ENCODE results near the gene PEX19. TPM values are rescaled to one million over a fixed set of nuclear protein-coding genes. Genes with fewer than 3 reads are reported as not detected.

The PEX19 gene, protein sequence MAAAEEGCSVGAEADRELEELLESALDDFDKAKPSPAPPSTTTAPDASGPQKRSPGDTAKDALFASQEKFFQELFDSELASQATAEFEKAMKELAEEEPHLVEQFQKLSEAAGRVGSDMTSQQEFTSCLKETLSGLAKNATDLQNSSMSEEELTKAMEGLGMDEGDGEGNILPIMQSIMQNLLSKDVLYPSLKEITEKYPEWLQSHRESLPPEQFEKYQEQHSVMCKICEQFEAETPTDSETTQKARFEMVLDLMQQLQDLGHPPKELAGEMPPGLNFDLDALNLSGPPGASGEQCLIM
- 10 to 100 TPM; 38.7 to 69.8 TPM for total RNA-seq

DNA sequence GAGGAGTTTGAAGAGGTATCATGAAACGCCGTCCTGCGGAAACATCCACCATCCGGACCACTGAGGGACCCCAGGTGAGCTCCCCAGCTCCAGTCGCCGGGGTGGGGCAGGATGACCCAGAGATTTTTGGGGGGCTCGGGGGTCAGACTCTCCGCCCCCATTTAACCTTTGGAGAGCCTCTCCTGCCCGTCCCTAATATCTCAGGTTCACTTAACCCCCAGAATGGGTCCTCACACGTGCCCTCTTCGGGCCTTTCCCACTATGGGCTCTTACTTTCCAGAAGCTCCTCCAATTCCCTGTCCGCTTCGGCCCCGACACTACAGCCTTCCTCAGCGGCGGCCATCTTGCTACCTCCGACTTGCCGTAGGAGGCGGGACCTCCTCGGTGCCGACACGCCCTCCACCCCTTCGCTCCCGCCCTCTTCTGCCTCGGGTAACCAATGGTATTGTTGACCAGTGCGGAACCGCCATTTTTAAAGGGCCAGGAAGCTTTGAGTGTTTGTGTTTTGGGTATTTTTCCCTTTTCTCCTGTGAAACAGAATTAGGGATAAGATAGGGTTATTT is at the start of gene PEX19:
TSS of gene PEX19 (minus strand) at position 352 of the 563 bp plus-strand sequence. CDS start at position 343, 9 bp downstream.
- peaks cover 9% of the 10 kb centered on the region for H3K36me3 Mint-ChIP-seq
- peak; percentile 93 for DNase-seq (ENCODE audit: low spot score)
- no peaks in the 10 kb centered on the region for H3K9me3 Mint-ChIP-seq
- peak; percentile 100 for ATAC-seq
- H3K4me3 Mint-ChIP-seq: peak within 1 kb of the TSS; percentile 100
- H3K27me3 Mint-ChIP-seq: no peaks in the 10 kb centered on the region
- peaks cover 24 to 25% of the 10 kb centered on the region in 2 donors for H3K4me1 Mint-ChIP-seq (ENCODE audit: low read depth in 2 of 2)
- H3K27ac Mint-ChIP-seq: peak within 1 kb of the TSS; percentile 91 to 95

GRCh38 chr1:160332516-160332915 is 47.6 kb upstream of the PEX19 start:
- H3K4me3 Mint-ChIP-seq: no peak overlapping the region
- DNase-seq (ENCODE audit: low spot score) (no peak), ATAC-seq (no peak)
- H3K4me1 Mint-ChIP-seq (ENCODE audit: low read depth in 2 of 2): peaks cover 0 to 3% of the 10 kb centered on the region in 2 donors
- H3K36me3 Mint-ChIP-seq: peaks cover 29% of the 10 kb centered on the region
- H3K27ac Mint-ChIP-seq: no peak overlapping the region
- H3K27me3 Mint-ChIP-seq: no peaks in the 10 kb centered on the region
- no peaks in the 10 kb centered on the region for H3K9me3 Mint-ChIP-seq

GRCh38 chr1:160330119-160330518 is 45.2 kb upstream of the PEX19 start:
- ATAC-seq: no peak
- Mint-ChIP-seq H3K4me1 (ENCODE audit: low read depth in 2 of 2) (peaks cover 0 to 5% of the 10 kb centered on the region in 2 donors), H3K27ac (no peak overlapping the region), H3K9me3 (no peaks in the 10 kb centered on the region), H3K27me3 (no peaks in the 10 kb centered on the region), H3K4me3 (no peak overlapping the region), H3K36me3 (peaks cover 41% of the 10 kb centered on the region)
- no peak for DNase-seq (ENCODE audit: low spot score)

- DNase-seq (ENCODE audit: low spot score) (no peak), ATAC-seq (no peak)
- Mint-ChIP-seq H3K27me3 (no peaks in the 10 kb centered on the region), H3K4me1 (ENCODE audit: low read depth in 2 of 2) (peaks cover 0 to 6% of the 10 kb centered on the region in 2 donors), H3K4me3 (no peak overlapping the region), H3K9me3 (no peaks in the 10 kb centered on the region), H3K27ac (no peak overlapping the region), H3K36me3 (peaks cover 38% of the 10 kb centered on the region)
Measured at GRCh38 chr1:160328184-160328583, 43.3 kb upstream of the PEX19 start.

DNA sequence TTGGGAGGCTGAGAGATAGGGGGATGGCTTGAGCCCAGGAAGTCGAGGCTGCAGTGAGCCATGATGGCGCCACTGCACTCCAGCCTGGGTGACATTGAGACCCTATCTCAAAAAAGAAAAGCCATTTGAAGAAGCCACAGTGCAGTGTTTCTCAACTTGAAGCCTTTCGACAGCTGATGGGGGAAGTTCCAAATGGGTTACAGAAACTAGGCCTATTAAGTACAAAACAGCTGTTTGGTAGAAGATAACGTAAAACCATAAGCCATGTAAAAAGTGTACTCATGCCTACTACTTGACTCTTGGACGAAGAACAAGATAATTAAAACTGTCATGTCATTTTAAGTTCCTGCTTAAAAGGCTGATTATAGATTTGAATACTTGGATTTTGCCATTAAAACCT is 41.5 kb upstream of the PEX19 start:
- H3K36me3 Mint-ChIP-seq: peaks cover 50% of the 10 kb centered on the region
- no peaks in the 10 kb centered on the region for H3K9me3 Mint-ChIP-seq
- no peak for ATAC-seq
- peaks cover 6 to 12% of the 10 kb centered on the region in 2 donors for H3K4me1 Mint-ChIP-seq (ENCODE audit: low read depth in 2 of 2)
- H3K27ac Mint-ChIP-seq: no peak overlapping the region
- no peak for DNase-seq (ENCODE audit: low spot score)
- H3K4me3 Mint-ChIP-seq: no peak overlapping the region
- no peaks in the 10 kb centered on the region for H3K27me3 Mint-ChIP-seq

DNA sequence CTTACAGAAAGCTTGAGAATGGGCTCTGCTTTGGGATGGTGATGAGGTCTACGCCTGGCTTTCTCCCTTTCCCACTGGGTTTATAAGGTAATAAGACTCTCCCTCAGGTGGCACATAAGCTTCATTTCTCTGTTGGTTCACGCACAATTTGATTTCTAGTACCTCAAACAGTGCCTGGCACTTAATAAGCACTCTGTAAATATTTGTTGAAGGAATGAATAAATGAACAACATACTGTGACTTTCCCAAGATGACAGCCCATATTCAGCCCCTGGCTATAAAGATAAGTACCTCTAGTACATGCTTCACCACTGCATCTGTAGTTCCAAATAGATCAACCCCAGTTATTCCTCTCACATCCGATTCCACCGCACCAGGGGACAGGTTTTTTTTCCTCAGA is 40.3 kb upstream of the PEX19 start:
- Mint-ChIP-seq H3K9me3 (no peaks in the 10 kb centered on the region), H3K36me3 (peaks cover 50% of the 10 kb centered on the region), H3K4me1 (ENCODE audit: low read depth in 2 of 2) (peaks cover 9 to 12% of the 10 kb centered on the region in 2 donors), H3K27me3 (no peaks in the 10 kb centered on the region), H3K4me3 (no peak overlapping the region), H3K27ac (no peak overlapping the region)
- ATAC-seq: no peak
- DNase-seq (ENCODE audit: low spot score): no peak

DNA sequence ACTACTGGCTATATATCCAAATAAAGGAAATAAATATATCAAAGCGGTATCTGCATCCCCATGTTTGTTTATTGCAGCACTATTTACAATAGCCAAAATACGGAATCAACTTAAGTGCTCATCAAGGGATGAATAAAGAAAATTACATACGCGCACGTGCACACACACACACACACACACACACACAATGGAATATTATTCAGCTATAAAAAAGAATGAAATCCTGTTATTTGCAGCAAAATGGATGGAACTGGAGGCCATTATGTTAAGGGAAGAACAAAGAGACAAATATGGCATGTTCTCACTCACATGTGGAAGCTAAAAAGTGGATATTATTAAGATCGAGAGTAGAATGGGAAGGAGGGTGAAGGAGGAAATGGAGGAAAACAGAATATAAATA is 37.9 kb upstream of the PEX19 start:
- no peak for DNase-seq (ENCODE audit: low spot score)
- Mint-ChIP-seq H3K9me3 (no peaks in the 10 kb centered on the region), H3K36me3 (peaks cover 61% of the 10 kb centered on the region), H3K4me3 (no peak overlapping the region), H3K27ac (no peak overlapping the region), H3K4me1 (ENCODE audit: low read depth in 2 of 2) (peaks cover 18 to 28% of the 10 kb centered on the region in 2 donors), H3K27me3 (no peaks in the 10 kb centered on the region)
- ATAC-seq: no peak

- Mint-ChIP-seq H3K27me3 (no peaks in the 10 kb centered on the region), H3K4me1 (ENCODE audit: low read depth in 2 of 2) (peaks cover 22 to 27% of the 10 kb centered on the region in 2 donors), H3K9me3 (no peaks in the 10 kb centered on the region), H3K27ac (peak overlapping the region in 1 of 2 donors; percentile 32), H3K4me3 (no peak overlapping the region), H3K36me3 (peaks cover 72% of the 10 kb centered on the region)
- DNase-seq (ENCODE audit: low spot score) (no peak), ATAC-seq (no peak)
Measured at GRCh38 chr1:160315359-160315758, 30.4 kb upstream of the PEX19 start.

DNA sequence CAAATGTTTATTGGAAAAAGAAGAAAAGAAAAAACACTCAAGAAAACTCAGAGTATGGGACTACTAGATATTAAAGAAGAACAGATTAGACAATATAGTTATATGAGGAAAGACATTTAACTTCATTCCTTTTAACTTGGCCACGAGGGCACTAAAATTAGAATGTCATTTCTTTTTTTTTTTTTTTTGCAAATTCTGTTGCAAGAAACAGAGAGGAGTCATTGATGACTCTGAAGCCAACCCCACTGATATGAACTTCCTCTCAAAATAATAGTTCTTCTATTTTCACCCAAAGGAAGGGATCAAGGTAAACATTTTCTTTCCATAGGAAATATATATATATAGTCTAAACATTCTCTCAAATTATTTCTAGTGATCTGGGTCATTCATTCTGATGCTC is 24.6 kb upstream of the PEX19 start:
- H3K27ac Mint-ChIP-seq: no peak overlapping the region
- no peak overlapping the region for H3K4me3 Mint-ChIP-seq
- H3K9me3 Mint-ChIP-seq: no peaks in the 10 kb centered on the region
- no peak for ATAC-seq
- H3K27me3 Mint-ChIP-seq: no peaks in the 10 kb centered on the region
- H3K36me3 Mint-ChIP-seq: peaks cover 55% of the 10 kb centered on the region
- H3K4me1 Mint-ChIP-seq (ENCODE audit: low read depth in 2 of 2): peaks cover 0 to 3% of the 10 kb centered on the region in 2 donors
- no peak for DNase-seq (ENCODE audit: low spot score)

DNA sequence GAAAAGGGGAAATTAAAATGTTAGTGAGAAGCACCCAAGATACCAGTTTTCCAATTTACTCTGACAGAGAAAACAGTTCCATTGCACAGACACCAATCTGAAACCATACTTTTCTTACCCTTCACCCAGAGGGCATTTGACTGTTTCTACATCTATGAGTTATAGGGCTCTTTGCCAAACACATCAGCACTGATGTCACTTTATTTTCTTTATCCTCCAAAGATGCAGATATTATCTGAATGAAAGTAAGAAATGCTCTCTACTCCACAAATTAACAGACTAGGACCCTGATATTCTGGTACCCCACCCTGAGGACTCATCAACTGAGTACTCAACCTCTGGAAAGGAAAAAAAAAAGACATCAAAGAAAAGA is 24.2 kb upstream of the PEX19 start:
- Mint-ChIP-seq H3K27me3 (no peaks in the 10 kb centered on the region), H3K4me3 (no peak overlapping the region), H3K36me3 (peaks cover 54% of the 10 kb centered on the region), H3K27ac (no peak overlapping the region), H3K9me3 (no peaks in the 10 kb centered on the region), H3K4me1 (ENCODE audit: low read depth in 2 of 2) (peaks cover 0 to 3% of the 10 kb centered on the region in 2 donors)
- DNase-seq (ENCODE audit: low spot score) (no peak), ATAC-seq (no peak)

GRCh38 chr1:160308451-160309184 is 23.7 kb upstream of the PEX19 start:
- Mint-ChIP-seq H3K4me3 (no peak overlapping the region), H3K27me3 (no peaks in the 10 kb centered on the region), H3K27ac (no peak overlapping the region), H3K4me1 (ENCODE audit: low read depth in 2 of 2) (peaks cover 0 to 3% of the 10 kb centered on the region in 2 donors), H3K36me3 (peaks cover 51% of the 10 kb centered on the region), H3K9me3 (no peaks in the 10 kb centered on the region)
- ATAC-seq (no peak), DNase-seq (ENCODE audit: low spot score) (no peak)

DNA sequence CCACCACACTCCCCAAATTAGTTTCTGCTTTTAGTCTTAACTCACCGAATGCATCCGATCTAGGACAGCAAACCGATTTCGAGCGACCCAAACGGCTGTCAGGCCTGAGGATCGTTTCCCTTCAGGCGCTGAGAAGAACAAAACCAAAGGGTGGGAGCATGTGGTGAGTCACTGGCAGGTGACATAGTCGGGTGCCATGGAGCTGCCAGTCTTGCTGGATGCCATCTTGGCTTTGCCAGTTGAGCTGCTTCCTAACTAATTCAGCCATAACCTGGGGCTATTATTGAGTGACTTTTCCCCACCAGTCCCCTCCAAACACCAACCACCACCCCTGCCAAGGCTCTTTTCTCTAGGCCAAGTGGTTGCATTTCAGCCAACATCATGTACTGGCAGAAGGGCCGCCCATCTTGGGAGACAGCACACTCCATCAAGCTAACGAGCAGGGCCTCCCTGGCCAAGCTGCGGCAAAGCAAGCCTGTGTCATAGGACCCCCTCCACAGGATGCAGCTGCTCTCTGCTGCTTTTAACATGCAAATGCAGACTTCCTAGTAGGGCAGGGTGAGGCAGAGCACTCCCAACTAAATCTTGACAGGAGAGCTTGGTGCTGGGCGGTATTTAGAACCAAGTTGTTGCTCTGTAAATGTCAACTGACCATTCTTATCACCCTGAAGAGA is 22.3 kb upstream of the PEX19 start:
- H3K27ac Mint-ChIP-seq: no peak overlapping the region
- DNase-seq (ENCODE audit: low spot score): no peak
- H3K4me1 Mint-ChIP-seq (ENCODE audit: low read depth in 2 of 2): no peaks in the 10 kb centered on the region
- H3K36me3 Mint-ChIP-seq: peaks cover 50% of the 10 kb centered on the region
- H3K4me3 Mint-ChIP-seq: no peak overlapping the region
- H3K9me3 Mint-ChIP-seq: no peaks in the 10 kb centered on the region
- H3K27me3 Mint-ChIP-seq: no peaks in the 10 kb centered on the region
- ATAC-seq: no peak

- Mint-ChIP-seq H3K36me3 (peaks cover 54% of the 10 kb centered on the region), H3K27me3 (no peaks in the 10 kb centered on the region), H3K27ac (peak overlapping the region in 1 of 2 donors; percentile 51), H3K9me3 (no peaks in the 10 kb centered on the region), H3K4me3 (no peak overlapping the region), H3K4me1 (ENCODE audit: low read depth in 2 of 2) (no peaks in the 10 kb centered on the region)
- DNase-seq (ENCODE audit: low spot score) (no peak), ATAC-seq (no peak)
Measured at GRCh38 chr1:160300173-160300572, 15.2 kb upstream of the PEX19 start.

DNA sequence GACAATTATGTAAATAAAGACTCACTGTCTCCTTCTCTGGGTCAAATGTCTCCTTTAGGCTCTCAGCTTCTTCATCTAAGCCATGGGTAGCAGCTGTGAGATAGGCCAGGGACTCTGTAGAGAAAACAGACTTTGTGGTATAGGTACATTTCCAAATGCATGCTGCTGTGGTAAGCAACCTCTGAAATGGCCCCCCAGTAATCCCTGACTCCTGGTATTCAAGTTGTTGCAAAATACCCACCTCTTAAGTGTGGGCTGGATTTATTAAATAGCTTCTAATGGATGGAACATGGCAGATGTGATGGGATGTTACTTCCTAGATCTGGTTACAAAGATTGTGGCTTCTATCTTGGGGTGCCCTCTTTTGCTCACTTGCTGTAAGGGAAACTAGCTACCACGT is 11.1 kb upstream of the PEX19 start:
- no peak overlapping the region for H3K4me3 Mint-ChIP-seq
- no peaks in the 10 kb centered on the region for H3K9me3 Mint-ChIP-seq
- H3K36me3 Mint-ChIP-seq: peaks cover 69% of the 10 kb centered on the region
- H3K4me1 Mint-ChIP-seq (ENCODE audit: low read depth in 2 of 2): peaks cover 0 to 7% of the 10 kb centered on the region in 2 donors
- H3K27ac Mint-ChIP-seq: no peak overlapping the region
- H3K27me3 Mint-ChIP-seq: no peaks in the 10 kb centered on the region
- ATAC-seq (no peak), DNase-seq (ENCODE audit: low spot score) (no peak)
